Smooth muscle cell (in vitro differentiated cells): ENCODE results near the gene BMPER. TPM values are rescaled to one million over a fixed set of nuclear protein-coding genes. Genes with fewer than 3 reads are reported as not detected.

Experiments
- DNase-seq: peaks from one replicate; lab custom pipeline; 2025; ENCODE audit not compliant: unreplicated experiment; lab: John Stamatoyannopoulos, UW
- H2AFZ ChIP-seq: fragments of 200-600 bp; sonication (generic); 2 replicates; pipeline ENCODE4 v1.6.0; 2016; ENCODE audit warnings: antibody characterized with exemption, low read depth, mild to moderate bottlenecking
- H3F3A ChIP-seq: fragments of 200-600 bp; sonication (generic); 2 replicates; pipeline ENCODE4 v1.6.0; 2017; ENCODE audit warnings: antibody characterized with exemption, low read depth
- H3K27ac ChIP-seq: fragments of 200-600 bp; sonication (generic); 2 replicates; pipeline ENCODE4 v1.5.1; 2016; ENCODE audit warnings: low read depth, mild to moderate bottlenecking
- H3K27me3 ChIP-seq: fragments of 200-600 bp; sonication (generic); 2 replicates; pipeline ENCODE4 v1.6.1; 2016; ENCODE audit warnings: low read depth, mild to moderate bottlenecking
- H3K36me3 ChIP-seq: fragments of 200-600 bp; sonication (generic); 2 replicates; pipeline ENCODE4 v1.5.1; 2016; ENCODE audit warnings: low read depth
- H3K4me1 ChIP-seq: fragments of 200-600 bp; sonication (generic); 2 replicates; pipeline ENCODE4 v1.5.1; 2016; ENCODE audit warnings: low read depth
- H3K4me2 ChIP-seq: fragments of 200-600 bp; sonication (generic); 2 replicates; pipeline ENCODE4 v1.6.0; 2016; ENCODE audit warnings: mild to moderate bottlenecking
- H3K4me3 ChIP-seq: fragments of 200-600 bp; sonication (generic); 2 replicates; pipeline ENCODE4 v1.5.1; 2016; ENCODE audit warnings: mild to moderate bottlenecking
- H3K79me2 ChIP-seq: fragments of 200-600 bp; sonication (generic); 2 replicates; pipeline ENCODE4 v1.6.0; 2016; ENCODE audit warnings: low read depth, mild to moderate bottlenecking
- H3K9ac ChIP-seq: fragments of 200-600 bp; sonication (generic); 2 replicates; pipeline ENCODE4 v1.6.0; 2016; ENCODE audit warnings: low read depth
- H3K9me3 ChIP-seq: fragments of 200-600 bp; sonication (generic); replicated peaks from 2 replicates; pipeline ENCODE4 v1.5.1; 2016; ENCODE audit warnings: low read depth
- H4K20me1 ChIP-seq: fragments of 200-600 bp; sonication (generic); 2 replicates; pipeline ENCODE4 v1.6.0; 2016; ENCODE audit warnings: low read depth
- CTCF ChIP-seq: fragments of 200-600 bp; sonication (generic); IDR thresholded peaks from 2 replicates; pipeline ENCODE4 v1.5.1; 2017; ENCODE audit warnings: borderline replicate concordance, mild to moderate bottlenecking, antibody characterized with exemption; ENCODE audit not compliant: insufficient read depth, poor library complexity, severe bottlenecking
- WGBS: methylation state at CpG from one replicate; pipeline ENCODE4 v1.1.7; 2016; ENCODE audit warnings: low lambda C conversion rate; 5-methylcytosine and 5-hydroxymethylcytosine counted together
- polyA plus RNA-seq: library from polyadenylated mRNA; unstranded; fragments of >200 nt; fragmentation: Nextera tagmentation; extraction: Ambion mirVana; gene quantifications from 2 replicates; pipeline ENCODE4 v1.2.1, GENCODE V29; 2016
- total RNA-seq: library from RNA; depleted of rRNA; stranded (reverse); fragments of >200 nt; gene quantifications from 2 replicates; pipeline ENCODE4 v1.2.3, GENCODE V29; 2014

BMPER gene
- total and polyA plus RNA-seq, 2 experiments from 2014 or later = 3.0 to 21.9 TPM

- TF ChIP-seq CTCF = no peak
- H3K9ac ChIP-seq = no peak overlapping the region
- no peaks in the 10 kb centered on the region for H4K20me1 ChIP-seq
- no peaks in the 10 kb centered on the region for H3K27me3 ChIP-seq
- no peak overlapping the region for H3K4me2 ChIP-seq
- no peak for DNase-seq
- no peak overlapping the region for H3K4me3 ChIP-seq
- no peaks in the 10 kb centered on the region for H3K79me2 ChIP-seq
- H3K4me1 ChIP-seq = no peaks in the 10 kb centered on the region
- no peaks in the 10 kb centered on the region for H3F3A ChIP-seq
- no peaks in the 10 kb centered on the region for H3K36me3 ChIP-seq
- H2AFZ ChIP-seq = no peak overlapping the region
- H3K9me3 ChIP-seq = no peaks in the 10 kb centered on the region
- no peak overlapping the region for H3K27ac ChIP-seq
- 72% methylated on average over 4 of the region's 4 CpGs for WGBS
Measured at GRCh38 chr7:34108165-34108564, 202.8 kb downstream of the BMPER start.

GRCh38 chr7:34109936-34110780, 204.8 kb downstream of the BMPER start:
- whole genome bisulfite sequencing = 78% methylated on average over 8 of the region's 8 CpGs
- no peaks in the 10 kb centered on the region for H3K4me1 ChIP-seq
- no peak overlapping the region for H3K4me2 ChIP-seq
- no peaks in the 10 kb centered on the region for H3K36me3 ChIP-seq
- no peak overlapping the region for H3K4me3 ChIP-seq
- no peaks in the 10 kb centered on the region for H3K9me3 ChIP-seq
- no peak for TF ChIP-seq CTCF
- no peaks in the 10 kb centered on the region for H3K79me2 ChIP-seq
- no peaks in the 10 kb centered on the region for H4K20me1 ChIP-seq
- H2AFZ ChIP-seq = no peak overlapping the region
- H3K27ac ChIP-seq = no peak overlapping the region
- no peaks in the 10 kb centered on the region for H3K27me3 ChIP-seq
- no peak overlapping the region for H3K9ac ChIP-seq
- DNase-seq = no peak
- H3F3A ChIP-seq = no peaks in the 10 kb centered on the region

GRCh38 chr7:34111031-34111430, 205.7 kb downstream of the BMPER start:
- Histone ChIP-seq H3K36me3 (no peaks in the 10 kb centered on the region), H3K9me3 (no peaks in the 10 kb centered on the region), H3K4me3 (no peak overlapping the region), H3K27me3 (no peaks in the 10 kb centered on the region), H3K4me2 (no peak overlapping the region), H3F3A (no peaks in the 10 kb centered on the region), H4K20me1 (no peaks in the 10 kb centered on the region), H3K79me2 (no peaks in the 10 kb centered on the region), H3K9ac (no peak overlapping the region), H2AFZ (no peak overlapping the region), H3K4me1 (no peaks in the 10 kb centered on the region), H3K27ac (no peak overlapping the region)
- TF ChIP-seq CTCF = no peak
- WGBS = 66% methylated on average over 3 of the region's 3 CpGs
- no peak for DNase-seq

GRCh38 chr7:34115503-34115902, 210.2 kb downstream of the BMPER start:
- H3K4me3 ChIP-seq = no peak overlapping the region
- no peak for DNase-seq
- H3F3A ChIP-seq = no peaks in the 10 kb centered on the region
- no peaks in the 10 kb centered on the region for H3K9me3 ChIP-seq
- no peak for TF ChIP-seq CTCF
- H3K79me2 ChIP-seq = no peaks in the 10 kb centered on the region
- H3K4me2 ChIP-seq = no peak overlapping the region
- no peak overlapping the region for H3K9ac ChIP-seq
- no peaks in the 10 kb centered on the region for H3K4me1 ChIP-seq
- H3K27me3 ChIP-seq = no peaks in the 10 kb centered on the region
- H3K27ac ChIP-seq = no peak overlapping the region
- H3K36me3 ChIP-seq = no peaks in the 10 kb centered on the region
- WGBS = 93% methylated on average over 1 of the region's 1 CpG
- no peaks in the 10 kb centered on the region for H4K20me1 ChIP-seq
- H2AFZ ChIP-seq = no peak overlapping the region
